ENCODE data around the gene LRRC3C.

The LRRC3C gene

GRCh38 chr17:39923836-39924690 is 3.5 kb upstream of the LRRC3C start:
- no peak for DNase-seq (ENCODE audit: low spot score)
- in situ Hi-C loops (cut with MboI; ENCODE audit: low pct_unique_long_range_greater_than_20kb, low sequenced_read_pairs, unreplicated experiment), result no loop called here

GRCh38 chr17:39924691-39925055 is 2.9 kb upstream of the LRRC3C start:
- in situ Hi-C loops (cut with MboI; ENCODE audit: low pct_unique_long_range_greater_than_20kb, low sequenced_read_pairs, unreplicated experiment), result no loop called here
- no peak for TF ChIP-seq CTCF (IDR thresholded peaks at IDR 0.05; ENCODE audit: extremely low read depth, insufficient read depth, missing control alignments)

More at GRCh38 chr17:39923836-39924690, 3.5 kb upstream of the LRRC3C start:
- no peak for TF ChIP-seq CTCF (IDR thresholded peaks at IDR 0.05; ENCODE audit: extremely low read depth, insufficient read depth, missing control alignments)

GRCh38 chr17:39925282-39926134 is 2.0 kb upstream of the LRRC3C start:
- in situ Hi-C loops (cut with MboI; ENCODE audit: low pct_unique_long_range_greater_than_20kb, low sequenced_read_pairs, unreplicated experiment), result no loop called here
- no peak for DNase-seq (ENCODE audit: low spot score)
- no peak for TF ChIP-seq CTCF (IDR thresholded peaks at IDR 0.05; ENCODE audit: extremely low read depth, insufficient read depth, missing control alignments)

More at GRCh38 chr17:39924691-39925055, 2.9 kb upstream of the LRRC3C start:
- no peak for DNase-seq (ENCODE audit: low spot score)

GRCh38 chr17:39926135-39926587 is 1.4 kb upstream of the LRRC3C start:
- in situ Hi-C loops (cut with MboI; ENCODE audit: low pct_unique_long_range_greater_than_20kb, low sequenced_read_pairs, unreplicated experiment), result no loop called here
- no peak for DNase-seq (ENCODE audit: low spot score)
- TF ChIP-seq CTCF (IDR thresholded peaks at IDR 0.05; ENCODE audit: extremely low read depth, insufficient read depth, missing control alignments), result no peak

- TF ChIP-seq CTCF (IDR thresholded peaks at IDR 0.05; ENCODE audit: extremely low read depth, insufficient read depth, missing control alignments), result no peak
- DNase-seq (ENCODE audit: low spot score), result peak; percentile 58
- in situ Hi-C loops (cut with MboI; ENCODE audit: low pct_unique_long_range_greater_than_20kb, low sequenced_read_pairs, unreplicated experiment), result no loop called here
Observed at GRCh38 chr17:39926588-39927100, 888 bp upstream of the LRRC3C start.

Data from GM13977 (cell line).